H9 (cell line): ENCODE results near the gene SHC4. TPM values are rescaled to one million over a fixed set of nuclear protein-coding genes. Genes with fewer than 3 reads are reported as not detected.

Experiments used
- DNase-seq: peaks from one replicate; pipeline ENCODE4 v3.0.0-alpha.2; 2017
- H2AFZ ChIP-seq: one replicate; pipeline ENCODE4 v1.6.1; 2013; ENCODE audit warnings: mild to moderate bottlenecking, low read length, control low read depth, moderate library complexity
- H2AK5ac ChIP-seq: 2 replicates; pipeline ENCODE4 v1.6.1; 2013; ENCODE audit warnings: low read length, control low read depth, mixed read lengths; ENCODE audit not compliant: insufficient read length
- H2BK120ac ChIP-seq: one replicate; pipeline ENCODE4 v1.6.1; 2013; ENCODE audit warnings: low read depth, mild to moderate bottlenecking, low read length, control low read depth, inconsistent platforms; ENCODE audit not compliant: poor library complexity, severe bottlenecking
- H2BK12ac ChIP-seq: 2 replicates; pipeline ENCODE4 v1.6.1; 2013; ENCODE audit warnings: low read length, control low read depth, mixed read lengths, low read depth; ENCODE audit not compliant: insufficient read length
- H2BK15ac ChIP-seq: 2 replicates; pipeline ENCODE4 v1.6.1; 2013; ENCODE audit warnings: low read depth, low read length, control low read depth
- H2BK20ac ChIP-seq: one replicate; pipeline ENCODE4 v1.6.1; 2013; ENCODE audit warnings: low read depth, mild to moderate bottlenecking, low read length, control low read depth, inconsistent platforms; ENCODE audit not compliant: poor library complexity, severe bottlenecking
- H2BK5ac ChIP-seq: 2 replicates; pipeline ENCODE4 v1.6.1; 2013; ENCODE audit warnings: low read length, control low read depth, mixed read lengths; ENCODE audit not compliant: insufficient read length
- H3K14ac ChIP-seq: 2 replicates; pipeline ENCODE4 v1.6.1; 2013; ENCODE audit warnings: low read length, control low read depth; ENCODE audit not compliant: insufficient read depth
- H3K18ac ChIP-seq: 2 replicates; pipeline ENCODE4 v1.6.1; 2013; ENCODE audit warnings: low read depth, mild to moderate bottlenecking, mixed read lengths, low read length, control low read depth; ENCODE audit not compliant: insufficient read length
- H3K23ac ChIP-seq: 2 replicates; pipeline ENCODE4 v1.6.1; 2013; ENCODE audit warnings: low read length, control low read depth, mixed read lengths, low read depth; ENCODE audit not compliant: insufficient read length
- H3K23me2 ChIP-seq: 2 replicates; pipeline ENCODE4 v1.6.1; 2013; ENCODE audit warnings: low read depth, mild to moderate bottlenecking, mixed read lengths, low read length, control low read depth; ENCODE audit not compliant: insufficient read length, poor library complexity, severe bottlenecking
- H3K27ac ChIP-seq: 2 replicates; pipeline ENCODE4 v1.5.1; 2013; ENCODE audit warnings: low read length, control low read depth, mixed read lengths, low read depth; ENCODE audit not compliant: insufficient read length
- H3K27me3 ChIP-seq: 2 replicates; pipeline ENCODE4 v1.6.1; 2013; ENCODE audit warnings: low read length, control low read depth, inconsistent platforms; ENCODE audit not compliant: insufficient read depth
- H3K4ac ChIP-seq: 2 replicates; pipeline ENCODE4 v1.6.1; 2013; ENCODE audit warnings: low read depth, mild to moderate bottlenecking, control low read depth, inconsistent platforms, low read length, moderate library complexity
- H3K4me1 ChIP-seq: 2 replicates; pipeline ENCODE4 v1.6.1; 2013; ENCODE audit warnings: low read length, control low read depth, inconsistent platforms; ENCODE audit not compliant: insufficient read depth
- H3K4me2 ChIP-seq: 2 replicates; pipeline ENCODE4 v1.6.1; 2013; ENCODE audit warnings: low read length, control low read depth, mixed read lengths; ENCODE audit not compliant: insufficient read length, insufficient read depth
- H3K56ac ChIP-seq: 2 replicates; pipeline ENCODE4 v1.6.1; 2013; ENCODE audit warnings: low read depth, mild to moderate bottlenecking, mixed read lengths, low read length, control low read depth; ENCODE audit not compliant: insufficient read length
- H3K79me1 ChIP-seq: 2 replicates; pipeline ENCODE4 v1.6.1; 2013; ENCODE audit warnings: low read depth, mild to moderate bottlenecking, moderate library complexity, low read length, control low read depth, inconsistent platforms; ENCODE audit not compliant: insufficient read depth, poor library complexity, severe bottlenecking
- H3K79me2 ChIP-seq: 2 replicates; pipeline ENCODE4 v1.6.1; 2013; ENCODE audit warnings: low read length, control low read depth, inconsistent platforms; ENCODE audit not compliant: insufficient read depth
- H3K9ac ChIP-seq: 2 replicates; pipeline ENCODE4 v1.6.1; 2013; ENCODE audit warnings: low read length, control low read depth, mixed read lengths; ENCODE audit not compliant: insufficient read length; ENCODE audit errors: extremely low read depth
- H3K9me3 ChIP-seq: one replicate; pipeline ENCODE4 v1.6.1; 2013; ENCODE audit warnings: low read depth, low read length, inconsistent platforms; ENCODE audit not compliant: control insufficient read depth
- H3T11ph ChIP-seq: one replicate; pipeline ENCODE4 v1.6.1; 2013; ENCODE audit warnings: mild to moderate bottlenecking, low read length, control low read depth, inconsistent platforms
- H4K20me1 ChIP-seq: one replicate; pipeline ENCODE4 v1.6.1; 2013; ENCODE audit not compliant: control insufficient read depth, insufficient read length, insufficient read depth
- H4K5ac ChIP-seq: 2 replicates; pipeline ENCODE4 v1.6.1; 2013; ENCODE audit warnings: low read depth, mild to moderate bottlenecking, mixed read lengths, low read length, control low read depth; ENCODE audit not compliant: insufficient read length
- H4K8ac ChIP-seq: replicated peaks from 2 replicates; pipeline ENCODE4 v1.6.1; 2013; ENCODE audit warnings: low read length, control low read depth, mixed read lengths, low read depth; ENCODE audit not compliant: insufficient read length
- H4K91ac ChIP-seq: 2 replicates; pipeline ENCODE4 v1.6.1; 2013; ENCODE audit warnings: low read depth, mild to moderate bottlenecking, moderate library complexity, mixed read lengths, low read length, control low read depth; ENCODE audit not compliant: insufficient read length
- H3K27ac Mint-ChIP-seq, 3 experiments: 2 replicates in 2 of 3; 3 replicates in 1 of 3; pipeline ENCODE4 v1.8.0; 2020 to 2021; ENCODE audit warnings: mixed read lengths in 3 of 3, mild to moderate bottlenecking in 1 of 3, moderate library complexity in 1 of 3
- H3K27me3 Mint-ChIP-seq: 2 replicates; pipeline ENCODE4 v1.8.0; 2021; ENCODE audit warnings: low read depth, mild to moderate bottlenecking, moderate library complexity, mixed read lengths
- H3K36me3 Mint-ChIP-seq, 3 experiments: 2 replicates in 2 of 3; 3 replicates in 1 of 3; pipeline ENCODE4 v1.8.0; 2020 to 2021; ENCODE audit warnings: low read depth in 3 of 3, mixed read lengths in 3 of 3; ENCODE audit not compliant: insufficient read depth in 1 of 3
- H3K4me1 Mint-ChIP-seq, 2 experiments: 2 replicates each; pipeline ENCODE4 v1.8.0; 2020; ENCODE audit warnings: mixed read lengths in 2 of 2
- H3K4me3 Mint-ChIP-seq, 2 experiments: 2 replicates in 1 of 2; 3 replicates in 1 of 2; pipeline ENCODE4 v1.8.0; 2020 to 2021; ENCODE audit warnings: mild to moderate bottlenecking in 2 of 2, mixed read lengths in 2 of 2, moderate library complexity in 1 of 2
- H3K9me3 Mint-ChIP-seq, 2 experiments: 2 replicates in 1 of 2; 3 replicates in 1 of 2; pipeline ENCODE4 v1.8.0; 2020; ENCODE audit warnings: mild to moderate bottlenecking in 2 of 2, mixed read lengths in 2 of 2, moderate library complexity in 1 of 2
- total RNA-seq: library from RNA; stranded (reverse); gene quantifications from 2 replicates; pipeline ENCODE4 v1.2.1, GENCODE V29; 2021
- TF ChIP-seq, protein P1 (sequence below): fragments of 200-600 bp; sonication (generic); conservative IDR thresholded peaks from 3 replicates; pipeline ENCODE4 v1.8.0; 2021; ENCODE audit warnings: antibody characterized with exemption, mild to moderate bottlenecking

Gene SHC4
- total RNA-seq, 1 experiment from 2014 or later: 0.26 TPM

DNA sequence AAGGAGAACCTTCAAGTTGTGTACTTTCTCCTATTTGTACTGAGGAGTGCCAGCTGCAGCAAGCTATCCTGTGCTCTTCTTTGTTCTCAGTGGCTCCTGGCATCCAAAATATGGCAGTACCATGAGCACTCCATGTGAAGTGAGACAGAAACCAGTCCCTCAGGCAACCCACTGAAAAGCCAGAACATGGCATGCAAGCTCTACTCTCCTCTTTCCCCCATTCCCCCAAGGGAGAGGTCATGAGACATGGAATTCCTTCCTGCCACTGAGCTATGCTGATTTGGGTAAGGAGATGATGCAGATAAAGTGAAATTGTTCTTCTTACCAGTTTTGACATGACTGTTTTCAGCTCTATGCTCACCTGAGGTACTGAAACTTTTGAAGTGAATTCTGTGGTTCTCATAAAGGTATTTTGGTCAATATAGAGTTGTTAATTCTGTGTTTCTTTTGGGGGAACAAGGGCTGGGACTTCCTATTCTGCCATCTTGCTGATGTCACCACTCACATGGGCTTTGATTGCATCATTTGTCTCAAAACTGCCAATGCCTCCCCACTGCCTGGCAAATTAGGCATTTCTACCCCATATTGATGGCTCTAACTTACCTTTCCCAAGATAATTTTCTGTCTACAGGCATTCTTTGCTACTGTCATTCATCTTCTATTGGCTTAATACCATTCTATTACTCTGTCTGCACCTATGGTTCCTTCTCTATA, 130.0 kb downstream of the SHC4 start:
- no peak overlapping the region for H2BK12ac ChIP-seq
- no peak overlapping the region for H3K4ac ChIP-seq
- H2BK5ac ChIP-seq: no peak overlapping the region
- Mint-ChIP-seq H3K4me1 (0 out of 4 replicates have a peak, but pooled peaks cover 0 to 3% of the 10 kb centered on the region in 2 experiments), H3K36me3 (no peaks in the 10 kb centered on the region), H3K4me3 (no peak overlapping the region), H3K27me3 (no peaks in the 10 kb centered on the region; the same call in 1 of the 2 replicates), H3K9me3 (no peaks in the 10 kb centered on the region), H3K27ac (no peak overlapping the region)
- H3K9ac ChIP-seq: no peak overlapping the region
- no peaks in the 10 kb centered on the region for H3K79me2 ChIP-seq
- H4K91ac ChIP-seq: no peak overlapping the region
- no peak overlapping the region for H2BK15ac ChIP-seq
- H2AK5ac ChIP-seq: no peak overlapping the region
- H2BK120ac ChIP-seq: no peak overlapping the region
- H2AFZ ChIP-seq: no peak overlapping the region
- no peaks in the 10 kb centered on the region for H3K9me3 ChIP-seq
- H3T11ph ChIP-seq: no peak overlapping the region
- no peak overlapping the region for H3K23ac ChIP-seq
- H3K56ac ChIP-seq: no peak overlapping the region
- H3K14ac ChIP-seq: no peak overlapping the region
- DNase-seq: no peak
- no peaks in the 10 kb centered on the region for H3K27me3 ChIP-seq
- H4K8ac ChIP-seq: no peak overlapping the region
- H3K18ac ChIP-seq: no peak overlapping the region
- TF ChIP-seq, protein P1, sequence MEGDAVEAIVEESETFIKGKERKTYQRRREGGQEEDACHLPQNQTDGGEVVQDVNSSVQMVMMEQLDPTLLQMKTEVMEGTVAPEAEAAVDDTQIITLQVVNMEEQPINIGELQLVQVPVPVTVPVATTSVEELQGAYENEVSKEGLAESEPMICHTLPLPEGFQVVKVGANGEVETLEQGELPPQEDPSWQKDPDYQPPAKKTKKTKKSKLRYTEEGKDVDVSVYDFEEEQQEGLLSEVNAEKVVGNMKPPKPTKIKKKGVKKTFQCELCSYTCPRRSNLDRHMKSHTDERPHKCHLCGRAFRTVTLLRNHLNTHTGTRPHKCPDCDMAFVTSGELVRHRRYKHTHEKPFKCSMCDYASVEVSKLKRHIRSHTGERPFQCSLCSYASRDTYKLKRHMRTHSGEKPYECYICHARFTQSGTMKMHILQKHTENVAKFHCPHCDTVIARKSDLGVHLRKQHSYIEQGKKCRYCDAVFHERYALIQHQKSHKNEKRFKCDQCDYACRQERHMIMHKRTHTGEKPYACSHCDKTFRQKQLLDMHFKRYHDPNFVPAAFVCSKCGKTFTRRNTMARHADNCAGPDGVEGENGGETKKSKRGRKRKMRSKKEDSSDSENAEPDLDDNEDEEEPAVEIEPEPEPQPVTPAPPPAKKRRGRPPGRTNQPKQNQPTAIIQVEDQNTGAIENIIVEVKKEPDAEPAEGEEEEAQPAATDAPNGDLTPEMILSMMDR: no peak
- no peaks in the 10 kb centered on the region for H3K23me2 ChIP-seq
- H3K4me1 ChIP-seq: no peaks in the 10 kb centered on the region
- H2BK20ac ChIP-seq: no peak overlapping the region
- no peaks in the 10 kb centered on the region for H3K79me1 ChIP-seq
- no peaks in the 10 kb centered on the region for H4K20me1 ChIP-seq
- no peak overlapping the region for H3K27ac ChIP-seq
- no peak overlapping the region for H4K5ac ChIP-seq
- no peak overlapping the region for H3K4me2 ChIP-seq
